Measurements from ENCODE around the gene APOOL.

DNA sequence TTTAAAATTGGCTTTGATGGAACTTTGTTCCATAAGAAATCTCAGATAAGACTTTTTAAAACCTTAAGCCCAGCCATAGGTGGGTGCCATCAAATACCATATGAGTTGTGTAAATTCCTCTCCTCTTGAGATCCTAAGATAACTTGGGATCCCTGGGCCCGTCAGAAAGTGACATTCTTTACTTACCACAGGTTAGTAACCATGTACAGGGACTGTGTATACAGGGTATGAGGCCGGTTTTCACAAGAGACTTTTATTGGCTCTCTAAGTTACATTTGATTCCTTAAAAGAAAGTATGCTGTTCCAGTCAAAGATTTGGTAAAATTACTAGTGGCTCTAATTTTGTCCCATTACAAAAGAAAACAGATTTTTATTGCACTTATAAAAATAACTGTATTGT lies 110.1 kb downstream of the APOOL start:
- TF ChIP-seq JUND (IDR thresholded peaks at IDR 0.05; ENCODE audit: low read depth, low read length): no peak
- TF ChIP-seq BCL3 (IDR thresholded peaks at IDR 0.05; ENCODE audit: borderline replicate concordance, insufficient read depth, low read depth, low read length, poor library complexity, severe bottlenecking): no peak
- no peak for TF ChIP-seq POLR2A (IDR thresholded peaks at IDR 0.05; ENCODE audit: low read depth, low read length)
- TF ChIP-seq CBFB (IDR thresholded peaks at IDR 0.05; ENCODE audit: low read depth): no peak
- TF ChIP-seq, protein P1, sequence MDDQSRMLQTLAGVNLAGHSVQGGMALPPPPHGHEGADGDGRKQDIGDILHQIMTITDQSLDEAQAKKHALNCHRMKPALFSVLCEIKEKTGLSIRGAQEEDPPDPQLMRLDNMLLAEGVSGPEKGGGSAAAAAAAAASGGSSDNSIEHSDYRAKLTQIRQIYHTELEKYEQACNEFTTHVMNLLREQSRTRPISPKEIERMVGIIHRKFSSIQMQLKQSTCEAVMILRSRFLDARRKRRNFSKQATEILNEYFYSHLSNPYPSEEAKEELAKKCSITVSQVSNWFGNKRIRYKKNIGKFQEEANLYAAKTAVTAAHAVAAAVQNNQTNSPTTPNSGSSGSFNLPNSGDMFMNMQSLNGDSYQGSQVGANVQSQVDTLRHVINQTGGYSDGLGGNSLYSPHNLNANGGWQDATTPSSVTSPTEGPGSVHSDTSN (IDR thresholded peaks at IDR 0.05; ENCODE audit: insufficient replicate concordance, low read depth, low read length): no peak
